Trophoblast cell (in vitro differentiated cells and primary cell): ENCODE data around the gene S100A13.
A peak's percentile ranks its signal among the peaks of the same experiment; 100 is the strongest.

ENCODE experiments used
- DNase-seq, 2 donors: peaks; one replicate each; pipeline ENCODE4 v3.0.0-alpha.2; 2016
- H2AFZ ChIP-seq: 2 replicates; pipeline ENCODE4 v1.6.1; 2013; ENCODE audit warnings: low read length, moderate library complexity, mild to moderate bottlenecking; ENCODE audit not compliant: insufficient read depth, poor library complexity
- H2AK5ac ChIP-seq: 2 replicates; pipeline ENCODE4 v1.6.1; 2013; ENCODE audit warnings: mild to moderate bottlenecking, low read length
- H2BK120ac ChIP-seq: 2 replicates; pipeline ENCODE4 v1.6.1; 2013; ENCODE audit warnings: low read length, mild to moderate bottlenecking, moderate library complexity; ENCODE audit not compliant: insufficient read depth, poor library complexity
- H2BK12ac ChIP-seq: 2 replicates; pipeline ENCODE4 v1.6.1; 2013; ENCODE audit warnings: mild to moderate bottlenecking, low read length, moderate library complexity
- H2BK5ac ChIP-seq: 2 replicates; pipeline ENCODE4 v1.6.1; 2013; ENCODE audit warnings: low read length, low read depth, moderate library complexity, mild to moderate bottlenecking; ENCODE audit not compliant: poor library complexity
- H3K14ac ChIP-seq: 2 replicates; pipeline ENCODE4 v1.6.1; 2013; ENCODE audit warnings: mild to moderate bottlenecking, low read length
- H3K18ac ChIP-seq: 2 replicates; pipeline ENCODE4 v1.6.1; 2013; ENCODE audit warnings: mild to moderate bottlenecking, low read length
- H3K23ac ChIP-seq: 2 replicates; pipeline ENCODE4 v1.6.1; 2013; ENCODE audit warnings: low read length
- H3K27ac ChIP-seq: 2 replicates; pipeline ENCODE4 v1.5.1; 2013; ENCODE audit warnings: low read depth, mild to moderate bottlenecking, inconsistent platforms, low read length, moderate library complexity
- H3K27me3 ChIP-seq: 2 replicates; pipeline ENCODE4 v1.6.1; 2013; ENCODE audit warnings: inconsistent platforms, mild to moderate bottlenecking, low read length, moderate library complexity; ENCODE audit not compliant: insufficient read depth
- H3K36me3 ChIP-seq, 2 experiments: 1 replicate in 1 of 2; 2 replicates in 1 of 2; pipeline ENCODE4 v1.6.1; 2013; ENCODE audit warnings: low read length in 2 of 2, mild to moderate bottlenecking in 2 of 2, moderate library complexity in 1 of 2; ENCODE audit not compliant: insufficient read depth in 2 of 2, control insufficient read depth in 1 of 2
- H3K4ac ChIP-seq: 2 replicates; pipeline ENCODE4 v1.6.1; 2013; ENCODE audit warnings: low read depth, mild to moderate bottlenecking, low read length, moderate library complexity
- H3K4me1 ChIP-seq, 2 experiments: 1 replicate in 1 of 2; 2 replicates in 1 of 2; pipeline ENCODE4 v1.6.1; 2013; ENCODE audit warnings: low read length in 2 of 2, mild to moderate bottlenecking in 2 of 2, moderate library complexity in 1 of 2; ENCODE audit not compliant: insufficient read depth in 2 of 2, control insufficient read depth in 1 of 2
- H3K4me2 ChIP-seq: 2 replicates; pipeline ENCODE4 v1.6.1; 2013; ENCODE audit warnings: inconsistent platforms, mild to moderate bottlenecking, low read length, moderate library complexity
- H3K4me3 ChIP-seq: 2 replicates; pipeline ENCODE4 v1.5.1; 2013; ENCODE audit warnings: mild to moderate bottlenecking, low read depth, low read length, inconsistent platforms
- H3K79me1 ChIP-seq: one replicate; pipeline ENCODE4 v1.6.1; 2013; ENCODE audit warnings: low read length
- H3K79me2 ChIP-seq: 2 replicates; pipeline ENCODE4 v1.6.1; 2013; ENCODE audit warnings: low read length, mild to moderate bottlenecking; ENCODE audit not compliant: control insufficient read depth, insufficient read depth, poor library complexity
- H3K9ac ChIP-seq: 2 replicates; pipeline ENCODE4 v1.6.1; 2013; ENCODE audit warnings: mild to moderate bottlenecking, low read length
- H3K9me3 ChIP-seq: 2 replicates; pipeline ENCODE4 v1.6.1; 2013; ENCODE audit warnings: low read depth, mild to moderate bottlenecking, control low read depth, inconsistent platforms, low read length; ENCODE audit not compliant: insufficient read depth
- H4K12ac ChIP-seq: 2 replicates; pipeline ENCODE4 v1.6.1; 2013; ENCODE audit warnings: low read depth, mild to moderate bottlenecking, low read length, moderate library complexity
- H4K8ac ChIP-seq: 2 replicates; pipeline ENCODE4 v1.6.1; 2013; ENCODE audit warnings: low read depth, mild to moderate bottlenecking, low read length, moderate library complexity
- H4K91ac ChIP-seq: one replicate; pipeline ENCODE4 v1.6.1; 2013; ENCODE audit warnings: low read depth, mild to moderate bottlenecking, low read length, moderate library complexity
- WGBS: extraction: QIAGEN DNeasy Blood & Tissue Kit; methylation state at CpG from one replicate; pipeline ENCODE4 v1.1.7; 2013; ENCODE audit warnings: missing lambda C conversion rate; ENCODE audit not compliant: insufficient read length, insufficient coverage; ENCODE audit errors: extremely low coverage; 5-methylcytosine and 5-hydroxymethylcytosine counted together

The S100A13 gene

GRCh38 chr1:153602749-153603148, 24.6 kb downstream of the S100A13 start:
- no peak overlapping the region for H2BK12ac ChIP-seq
- DNase-seq = no peak
- H3K27ac ChIP-seq = no peak overlapping the region
- H3K36me3 ChIP-seq = no peaks in the 10 kb centered on the region
- no peak overlapping the region for H4K91ac ChIP-seq
- no peak overlapping the region for H3K18ac ChIP-seq
- H3K14ac ChIP-seq = no peak overlapping the region
- no peak overlapping the region for H2BK120ac ChIP-seq
- no peak overlapping the region for H4K8ac ChIP-seq
- no peaks in the 10 kb centered on the region for H3K79me2 ChIP-seq
- WGBS = no CpG with 5 or more reads among the region's 6 CpGs
- H3K4me2 ChIP-seq = no peak overlapping the region
- H3K9ac ChIP-seq = no peak overlapping the region
- H3K23ac ChIP-seq = no peak overlapping the region
- no peak overlapping the region for H4K12ac ChIP-seq
- H2AK5ac ChIP-seq = no peak overlapping the region
- no peak overlapping the region for H2BK5ac ChIP-seq
- peaks cover 8 to 16% of the 10 kb centered on the region in 2 experiments for H3K4me1 ChIP-seq
- no peak overlapping the region for H2AFZ ChIP-seq
- peaks cover 6% of the 10 kb centered on the region for H3K79me1 ChIP-seq
- H3K27me3 ChIP-seq = no peaks in the 10 kb centered on the region
- H3K4me3 ChIP-seq = no peak overlapping the region
- H3K9me3 ChIP-seq = no peaks in the 10 kb centered on the region
- H3K4ac ChIP-seq = no peak overlapping the region

- Histone ChIP-seq H3K79me2 (no peaks in the 10 kb centered on the region), H3K36me3 (no peaks in the 10 kb centered on the region), H3K4me2 (no peak overlapping the region), H3K4ac (no peak overlapping the region), H3K18ac (no peak overlapping the region), H3K23ac (peak overlapping the region; percentile 27), H3K9me3 (no peaks in the 10 kb centered on the region), H3K79me1 (peaks cover 2% of the 10 kb centered on the region), H4K12ac (no peak overlapping the region), H3K14ac (no peak overlapping the region), H2BK120ac (no peak overlapping the region), H3K27ac (no peak overlapping the region), H2AFZ (no peak overlapping the region), H3K27me3 (no peaks in the 10 kb centered on the region), H3K9ac (peak overlapping the region; percentile 13), H2BK12ac (no peak overlapping the region), H2BK5ac (no peak overlapping the region), H3K4me1 (peaks cover 2 to 5% of the 10 kb centered on the region in 2 experiments), H3K4me3 (no peak overlapping the region), H4K8ac (no peak overlapping the region), H2AK5ac (no peak overlapping the region), H4K91ac (no peak overlapping the region)
- no CpG with 5 or more reads among the region's 7 CpGs for WGBS
- no peak for DNase-seq
Observed at GRCh38 chr1:153599847-153600246, 27.5 kb downstream of the S100A13 start.

DNA sequence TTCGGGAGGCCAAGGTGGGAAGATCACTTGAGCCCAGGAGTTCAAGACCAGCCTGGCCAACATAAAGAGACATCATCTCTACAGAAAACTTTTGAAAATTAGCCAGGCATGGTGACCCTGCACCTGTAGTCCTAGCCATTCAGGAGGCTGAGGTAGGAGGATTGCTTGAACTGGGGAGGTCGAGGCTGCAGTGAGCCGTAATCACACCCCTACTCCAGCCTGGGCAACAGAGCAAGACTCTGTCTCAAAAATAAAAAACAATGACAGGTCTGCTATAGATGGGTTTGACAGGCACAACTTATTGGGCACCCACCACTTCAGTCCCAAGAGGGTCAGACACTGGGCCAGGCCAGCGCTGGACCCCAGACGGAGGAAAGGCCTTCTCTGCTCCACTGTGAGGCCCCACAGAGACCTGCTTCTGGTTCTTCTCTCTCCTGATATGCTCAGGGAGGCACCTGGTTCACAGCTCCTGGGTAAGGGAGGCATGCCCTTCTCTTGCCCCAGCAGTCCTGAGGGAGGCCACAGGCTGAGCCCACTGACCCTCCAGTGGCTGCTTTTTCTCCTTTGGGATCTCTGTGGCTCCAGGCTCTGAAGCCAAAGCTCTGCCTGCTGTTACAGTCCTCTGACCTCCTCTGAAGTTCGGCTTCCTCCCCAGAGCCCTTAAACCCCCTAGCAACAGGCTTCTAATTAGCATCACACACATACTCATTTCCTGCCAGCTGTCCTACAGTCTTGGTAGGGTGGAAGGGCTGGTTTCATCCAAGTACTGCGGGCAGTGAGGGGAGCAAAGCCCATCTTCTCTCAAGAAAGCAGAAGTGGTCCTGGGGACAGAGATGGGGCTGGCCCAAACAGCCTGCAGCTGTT, 28.8 kb downstream of the S100A13 start:
- Histone ChIP-seq H3K9me3 (no peaks in the 10 kb centered on the region), H2BK12ac (peak overlapping the region; percentile 70), H2AFZ (no peak overlapping the region), H4K8ac (no peak overlapping the region), H2BK120ac (no peak overlapping the region), H3K79me2 (no peaks in the 10 kb centered on the region), H3K27ac (no peak overlapping the region), H2BK5ac (no peak overlapping the region), H4K12ac (no peak overlapping the region), H3K4me1 (peaks cover 2 to 5% of the 10 kb centered on the region in 2 experiments), H2AK5ac (no peak overlapping the region), H3K9ac (no peak overlapping the region), H3K18ac (no peak overlapping the region), H4K91ac (no peak overlapping the region), H3K4me2 (no peak overlapping the region), H3K36me3 (no peaks in the 10 kb centered on the region), H3K23ac (no peak overlapping the region), H3K27me3 (no peaks in the 10 kb centered on the region), H3K4me3 (no peak overlapping the region), H3K14ac (peak overlapping the region; percentile 33), H3K79me1 (peaks cover 2% of the 10 kb centered on the region), H3K4ac (no peak overlapping the region)
- no peak for DNase-seq
- WGBS = no CpG with 5 or more reads among the region's 7 CpGs

GRCh38 chr1:153597206-153597605, 30.1 kb downstream of the S100A13 start:
- WGBS = no CpG with 5 or more reads among the region's 6 CpGs
- no peak overlapping the region for H2AFZ ChIP-seq
- H4K91ac ChIP-seq = no peak overlapping the region
- H4K8ac ChIP-seq = no peak overlapping the region
- H3K9me3 ChIP-seq = no peaks in the 10 kb centered on the region
- no peaks in the 10 kb centered on the region for H3K27me3 ChIP-seq
- no peak overlapping the region for H2BK5ac ChIP-seq
- H2BK12ac ChIP-seq = no peak overlapping the region
- no peak overlapping the region for H3K23ac ChIP-seq
- no peak overlapping the region for H3K4me2 ChIP-seq
- H3K79me2 ChIP-seq = no peaks in the 10 kb centered on the region
- peaks cover 2% of the 10 kb centered on the region for H3K79me1 ChIP-seq
- no peak overlapping the region for H3K4ac ChIP-seq
- H3K4me1 ChIP-seq = peaks cover 2 to 5% of the 10 kb centered on the region in 2 experiments
- H3K9ac ChIP-seq = no peak overlapping the region
- H3K18ac ChIP-seq = no peak overlapping the region
- H4K12ac ChIP-seq = no peak overlapping the region
- no peak overlapping the region for H3K4me3 ChIP-seq
- H3K27ac ChIP-seq = no peak overlapping the region
- no peak overlapping the region for H2AK5ac ChIP-seq
- DNase-seq = peak; percentile 63 to 71
- no peak overlapping the region for H3K14ac ChIP-seq
- no peak overlapping the region for H2BK120ac ChIP-seq
- no peaks in the 10 kb centered on the region for H3K36me3 ChIP-seq
